ENCODE measurements around the gene C16orf86.

- no peak for TF ChIP-seq GATA2 (IDR thresholded peaks at IDR 0.05; ENCODE audit: low read depth, low read length)
- TF ChIP-seq GATA3 (IDR thresholded peaks at IDR 0.05; ENCODE audit: low read depth, low read length): no peak
Measured at GRCh38 chr16:67685388-67686112, 18.9 kb downstream of the C16orf86 start.

Measured in SH-SY5Y (cell line).